GM12891 (cell line): ENCODE results near the gene PILRA.

Source experiments
- PAX5 ChIP-seq: IDR thresholded peaks from 2 replicates; pipeline ENCODE4 v1.6.1; 2011; ENCODE audit warnings: low read length, moderate library complexity, mild to moderate bottlenecking; ENCODE audit not compliant: insufficient read depth, severe bottlenecking
- POLR2A ChIP-seq: IDR thresholded peaks from 2 replicates; pipeline ENCODE4 v1.6.1; 2011; ENCODE audit warnings: low read depth, low read length, control low read depth
- POLR2AphosphoS5 ChIP-seq: IDR thresholded peaks from 2 replicates; pipeline ENCODE4 v1.6.1; 2011; ENCODE audit warnings: low read depth, low read length, control low read depth

GRCh38 chr7:100398239-100398638 lies 25.0 kb downstream of the PILRA start:
- TF ChIP-seq POLR2AphosphoS5, result no peak
- TF ChIP-seq POLR2A, result no peak
- no peak for TF ChIP-seq PAX5
